ENCODE measurements around the gene RAD51B.

DNA sequence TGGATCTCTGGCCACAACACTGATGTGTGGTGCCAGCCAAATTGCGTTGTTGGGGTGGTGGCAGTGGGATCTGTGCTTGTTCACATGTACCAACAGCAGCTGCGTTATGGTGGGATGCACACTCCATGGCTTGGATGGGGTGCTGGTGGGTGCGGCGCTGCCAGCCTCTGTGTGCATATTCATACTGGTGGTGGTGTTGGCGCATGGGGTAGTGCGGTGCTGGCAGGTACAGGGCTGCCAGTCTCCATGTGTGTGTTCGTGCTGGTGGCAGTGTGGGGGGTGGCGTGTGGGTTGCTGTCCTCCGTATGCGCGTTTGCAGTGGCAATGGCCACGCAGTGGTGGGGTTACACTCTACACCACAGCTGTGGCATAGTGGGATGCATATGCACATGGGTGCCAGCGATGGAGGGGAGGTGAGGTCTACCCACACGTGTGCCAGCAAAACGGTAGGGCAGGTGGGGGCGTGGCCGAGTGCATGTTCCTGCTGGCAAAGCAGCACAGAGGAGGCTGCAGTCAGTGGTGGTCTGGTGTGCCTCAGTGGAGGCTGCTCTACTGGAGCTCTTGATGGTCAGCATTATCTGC lies 26.5 kb downstream of the RAD51B start:
- no peak for TF ChIP-seq SMAD4 (CRISPR knock-in tag; IDR thresholded peaks at IDR 0.05)
- TF ChIP-seq, protein P1, sequence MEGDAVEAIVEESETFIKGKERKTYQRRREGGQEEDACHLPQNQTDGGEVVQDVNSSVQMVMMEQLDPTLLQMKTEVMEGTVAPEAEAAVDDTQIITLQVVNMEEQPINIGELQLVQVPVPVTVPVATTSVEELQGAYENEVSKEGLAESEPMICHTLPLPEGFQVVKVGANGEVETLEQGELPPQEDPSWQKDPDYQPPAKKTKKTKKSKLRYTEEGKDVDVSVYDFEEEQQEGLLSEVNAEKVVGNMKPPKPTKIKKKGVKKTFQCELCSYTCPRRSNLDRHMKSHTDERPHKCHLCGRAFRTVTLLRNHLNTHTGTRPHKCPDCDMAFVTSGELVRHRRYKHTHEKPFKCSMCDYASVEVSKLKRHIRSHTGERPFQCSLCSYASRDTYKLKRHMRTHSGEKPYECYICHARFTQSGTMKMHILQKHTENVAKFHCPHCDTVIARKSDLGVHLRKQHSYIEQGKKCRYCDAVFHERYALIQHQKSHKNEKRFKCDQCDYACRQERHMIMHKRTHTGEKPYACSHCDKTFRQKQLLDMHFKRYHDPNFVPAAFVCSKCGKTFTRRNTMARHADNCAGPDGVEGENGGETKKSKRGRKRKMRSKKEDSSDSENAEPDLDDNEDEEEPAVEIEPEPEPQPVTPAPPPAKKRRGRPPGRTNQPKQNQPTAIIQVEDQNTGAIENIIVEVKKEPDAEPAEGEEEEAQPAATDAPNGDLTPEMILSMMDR (IDR thresholded peaks at IDR 0.05), result no peak
- TF ChIP-seq, protein P2, sequence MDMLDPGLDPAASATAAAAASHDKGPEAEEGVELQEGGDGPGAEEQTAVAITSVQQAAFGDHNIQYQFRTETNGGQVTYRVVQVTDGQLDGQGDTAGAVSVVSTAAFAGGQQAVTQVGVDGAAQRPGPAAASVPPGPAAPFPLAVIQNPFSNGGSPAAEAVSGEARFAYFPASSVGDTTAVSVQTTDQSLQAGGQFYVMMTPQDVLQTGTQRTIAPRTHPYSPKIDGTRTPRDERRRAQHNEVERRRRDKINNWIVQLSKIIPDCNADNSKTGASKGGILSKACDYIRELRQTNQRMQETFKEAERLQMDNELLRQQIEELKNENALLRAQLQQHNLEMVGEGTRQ (CRISPR knock-in tag; IDR thresholded peaks at IDR 0.05), result no peak
- TF ChIP-seq SP1 (CRISPR knock-in tag; conservative IDR thresholded peaks at IDR 0.05), result no peak
- TF ChIP-seq JUN (CRISPR knock-in tag; IDR thresholded peaks at IDR 0.05), result no peak
- TF ChIP-seq TP53 (CRISPR knock-in tag; IDR thresholded peaks at IDR 0.05), result no peak
- no peak for TF ChIP-seq ZNF121 (CRISPR knock-in tag; IDR thresholded peaks at IDR 0.05)
- TF ChIP-seq ZNF138 (CRISPR knock-in tag; conservative IDR thresholded peaks at IDR 0.05), result no peak
- no peak for TF ChIP-seq MYBL2 (CRISPR knock-in tag; IDR thresholded peaks at IDR 0.05)
- TF ChIP-seq, protein P3, sequence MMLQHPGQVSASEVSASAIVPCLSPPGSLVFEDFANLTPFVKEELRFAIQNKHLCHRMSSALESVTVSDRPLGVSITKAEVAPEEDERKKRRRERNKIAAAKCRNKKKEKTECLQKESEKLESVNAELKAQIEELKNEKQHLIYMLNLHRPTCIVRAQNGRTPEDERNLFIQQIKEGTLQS (CRISPR knock-in tag; conservative IDR thresholded peaks at IDR 0.05), result no peak
- no peak; the same call in 1 of the 2 replicates for TF ChIP-seq FOXP1 (CRISPR knock-in tag; IDR thresholded peaks at IDR 0.05; ENCODE audit: borderline replicate concordance)
